Ishikawa (cell line): ENCODE results near the gene CYP17A1.

Source experiments
- CEBPB ChIP-seq: IDR thresholded peaks from 2 replicates; pipeline ENCODE4 v1.6.1; 2012
- CREB1 ChIP-seq: IDR thresholded peaks from 2 replicates; pipeline ENCODE4 v1.6.1; 2012; ENCODE audit warnings: low read depth
- EGR1 ChIP-seq: IDR thresholded peaks from 2 replicates; pipeline ENCODE4 v1.6.1; 2012
- EP300 ChIP-seq: IDR thresholded peaks from 2 replicates; pipeline ENCODE4 v1.6.1; 2012; ENCODE audit warnings: borderline replicate concordance
- FOXM1 ChIP-seq: IDR thresholded peaks from 2 replicates; pipeline ENCODE4 v1.6.1; 2012; ENCODE audit warnings: low read depth, borderline replicate concordance
- MAX ChIP-seq: IDR thresholded peaks from 2 replicates; pipeline ENCODE4 v1.6.1; 2012
- NFIC ChIP-seq: IDR thresholded peaks from 2 replicates; pipeline ENCODE4 v1.6.1; 2012
- RAD21 ChIP-seq: IDR thresholded peaks from 2 replicates; pipeline ENCODE4 v1.6.1; 2012; ENCODE audit warnings: low read depth
- REST ChIP-seq: IDR thresholded peaks from 2 replicates; pipeline ENCODE4 v1.6.1; 2012; ENCODE audit warnings: low read depth, mild to moderate bottlenecking
- TAF1 ChIP-seq: IDR thresholded peaks from 2 replicates; pipeline ENCODE4 v1.6.1; 2012; ENCODE audit warnings: low read depth, mild to moderate bottlenecking
- TCF12 ChIP-seq: IDR thresholded peaks from 2 replicates; pipeline ENCODE4 v1.6.1; 2012; ENCODE audit warnings: low read depth
- TEAD4 ChIP-seq: IDR thresholded peaks from 2 replicates; pipeline ENCODE4 v1.6.1; 2012
- USF1 ChIP-seq: IDR thresholded peaks from 2 replicates; pipeline ENCODE4 v1.6.1; 2012
- YY1 ChIP-seq: IDR thresholded peaks from 2 replicates; pipeline ENCODE4 v1.6.1; 2012; ENCODE audit warnings: low read depth
- ZBTB7A ChIP-seq: IDR thresholded peaks from 2 replicates; pipeline ENCODE4 v1.6.1; 2012; ENCODE audit warnings: low read depth

Gene CYP17A1

GRCh38 chr10:102801496-102801895 is 35.7 kb downstream of the CYP17A1 start:
- no peak for TF ChIP-seq REST
- TF ChIP-seq CREB1 = no peak

GRCh38 chr10:102800611-102801335 is 36.4 kb downstream of the CYP17A1 start:
- TF ChIP-seq EP300 = no peak
- no peak for TF ChIP-seq ZBTB7A
- TF ChIP-seq USF1 = no peak
- no peak for TF ChIP-seq TAF1
- no peak for TF ChIP-seq TCF12
- no peak for TF ChIP-seq NFIC
- no peak for TF ChIP-seq FOXM1
- TF ChIP-seq CREB1 = no peak
- no peak for TF ChIP-seq YY1
- TF ChIP-seq TEAD4 = no peak
- no peak for TF ChIP-seq CEBPB
- TF ChIP-seq EGR1 = no peak
- no peak for TF ChIP-seq RAD21

GRCh38 chr10:102799691-102800471 is 37.3 kb downstream of the CYP17A1 start:
- TF ChIP-seq REST (no peak), FOXM1 (no peak), ZBTB7A (no peak), RAD21 (no peak), YY1 (no peak), EP300 (no peak)

GRCh38 chr10:102796407-102797176 is 40.6 kb downstream of the CYP17A1 start:
- TF ChIP-seq TAF1 (no peak), REST (no peak), TCF12 (no peak), CEBPB (no peak), EP300 (no peak), YY1 (no peak), USF1 (no peak), TEAD4 (no peak), RAD21 (no peak), CREB1 (no peak), FOXM1 (no peak), MAX (no peak), NFIC (no peak), EGR1 (no peak), ZBTB7A (no peak)
